Activated CD8-positive, alpha-beta T cell treated with anti-CD3 and anti-CD28 coated beads for 36 hours (primary cell): ENCODE data around the gene B3GNT4. TPM values are rescaled to one million over a fixed set of nuclear protein-coding genes. Genes with fewer than 3 reads are reported as not detected.

Experiments
- ATAC-seq: fragments of 200-7000 bp; cut with Tn5 transposase; one replicate; pipeline ENCODE4 v1.10.0; 2021; ENCODE audit warnings: mild to moderate bottlenecking, moderate library complexity
- CTCF ChIA-PET: fragments of 350-600 bp; sonication (Branson Sonifier 250); formaldehyde crosslinking; loops from one replicate; lab custom pipeline; 2021; ENCODE audit warnings: antibody characterized with exemption; lab: Charles Lee
- POLR2A ChIA-PET: fragments of 350-600 bp; sonication (Branson Sonifier 250); formaldehyde crosslinking; loops from one replicate; lab custom pipeline; 2021; ENCODE audit warnings: antibody characterized with exemption; lab: Charles Lee
- DNase-seq: peaks from one replicate; pipeline ENCODE4 v3.0.0-alpha.2; 2020
- H3K27ac Mint-ChIP-seq: one replicate; pipeline ENCODE4 v1.8.0; 2021; ENCODE audit warnings: mild to moderate bottlenecking, mixed read lengths
- H3K27me3 Mint-ChIP-seq: one replicate; pipeline ENCODE4 v1.8.0; 2021; ENCODE audit warnings: mixed read lengths
- H3K36me3 Mint-ChIP-seq: one replicate; pipeline ENCODE4 v1.8.0; 2021; ENCODE audit warnings: low read depth, mixed read lengths
- H3K4me1 Mint-ChIP-seq: one replicate; pipeline ENCODE4 v1.8.0; 2021; ENCODE audit warnings: low read depth, mixed read lengths
- H3K4me3 Mint-ChIP-seq: one replicate; pipeline ENCODE4 v1.8.0; 2021; ENCODE audit warnings: mild to moderate bottlenecking, moderate library complexity, mixed read lengths
- H3K9me3 Mint-ChIP-seq: one replicate; pipeline ENCODE4 v1.8.0; 2021; ENCODE audit warnings: mixed read lengths
- CTCF ChIP-seq: fragments of 200-600 bp; IDR thresholded peaks from one replicate; pipeline ENCODE4 v1.8.0; 2022; ENCODE audit warnings: antibody characterized with exemption, mild to moderate bottlenecking
- intact Hi-C: fragments of 100-400 bp; cut with micrococcal nuclease; formaldehyde crosslinking; loops from one replicate; pipeline ENCODE4 v1.10.0; 2022
- total RNA-seq, 2 experiments: library from RNA; stranded (reverse); gene quantifications; one replicate each; pipeline ENCODE4 v1.2.3, GENCODE V29; 2021

Gene B3GNT4
- total RNA-seq, 2 experiments from 2014 or later, result 3.6 to 5.1 TPM

- DNase-seq (no peak), ATAC-seq (peak; percentile 5)
- peaks cover 1% of the 10 kb centered on the region for H3K27me3 Mint-ChIP-seq
- TF ChIP-seq CTCF, result no peak
- no peaks in the 10 kb centered on the region for H3K9me3 Mint-ChIP-seq
- POLR2A ChIA-PET, result interaction anchor here (0.9 to 2.0 kb wide), 3 partner anchors 9 to 39 kb away, joined by 4 to 5 read pairs (median 5); no protein-coding TSS in a partner anchor
- CTCF ChIA-PET, result interaction anchor here (1.0 to 1.9 kb wide), 5 partner anchors 37 to 176 kb away, joined by 3 to 6 read pairs (median 3); no protein-coding TSS in a partner anchor
- H3K4me3 Mint-ChIP-seq, result no peak overlapping the region
- no peaks in the 10 kb centered on the region for H3K36me3 Mint-ChIP-seq
- peaks cover 14% of the 10 kb centered on the region for H3K4me1 Mint-ChIP-seq
- no peak overlapping the region for H3K27ac Mint-ChIP-seq
- intact Hi-C loops, result no loop called here
Measured at GRCh38 chr12:122167356-122167925, 36.1 kb upstream of the B3GNT4 start.

- intact Hi-C loops, result no loop called here
- Mint-ChIP-seq H3K27me3 (peaks cover 1% of the 10 kb centered on the region), H3K4me1 (peaks cover 11% of the 10 kb centered on the region), H3K27ac (no peak overlapping the region), H3K36me3 (no peaks in the 10 kb centered on the region), H3K9me3 (no peaks in the 10 kb centered on the region), H3K4me3 (no peak overlapping the region)
- ATAC-seq (no peak), DNase-seq (no peak)
- TF ChIP-seq CTCF, result no peak
- CTCF ChIA-PET, result interaction anchor here (0.7 kb wide), 1 partner anchor 114 kb away, joined by 3 read pairs; no protein-coding TSS in a partner anchor
- POLR2A ChIA-PET, result interaction anchor here (0.9 kb wide), 1 partner anchor 15 kb away, joined by 3 read pairs; no protein-coding TSS in a partner anchor
Measured at GRCh38 chr12:122168492-122168891, 35.0 kb upstream of the B3GNT4 start.

GRCh38 chr12:122171399-122171798, 32.1 kb upstream of the B3GNT4 start:
- H3K36me3 Mint-ChIP-seq, result no peaks in the 10 kb centered on the region
- ATAC-seq (no peak), DNase-seq (no peak)
- peaks cover 15% of the 10 kb centered on the region for H3K4me1 Mint-ChIP-seq
- no peak for TF ChIP-seq CTCF
- intact Hi-C loops, result no loop called here
- peaks cover 1% of the 10 kb centered on the region for H3K27me3 Mint-ChIP-seq
- no peaks in the 10 kb centered on the region for H3K9me3 Mint-ChIP-seq
- no peak overlapping the region for H3K27ac Mint-ChIP-seq
- POLR2A ChIA-PET, result no interaction called here
- no peak overlapping the region for H3K4me3 Mint-ChIP-seq
- CTCF ChIA-PET, result interaction anchor here (1.1 kb wide), 1 partner anchor 32 kb away, joined by 3 read pairs; the partner anchor contains the start of gene B3GNT4

GRCh38 chr12:122172262-122172939, 31.1 kb upstream of the B3GNT4 start:
- Mint-ChIP-seq H3K27me3 (peaks cover under 1% of the 10 kb centered on the region), H3K4me1 (peaks cover 5% of the 10 kb centered on the region), H3K9me3 (no peaks in the 10 kb centered on the region), H3K36me3 (no peaks in the 10 kb centered on the region), H3K4me3 (no peak overlapping the region), H3K27ac (no peak overlapping the region)
- no peak for ATAC-seq
- DNase-seq, result no peak
- POLR2A ChIA-PET, result interaction anchor here (1.5 kb wide), 1 partner anchor 11 kb away, joined by 5 read pairs; no protein-coding TSS in a partner anchor
- no peak for TF ChIP-seq CTCF
- intact Hi-C loops, result no loop called here
- CTCF ChIA-PET, result no interaction called here
